Tibial nerve (tissue), 3 donors: Measurements from ENCODE around the gene HRCT1.

Source experiments
- CTCF ChIP-seq, 5 experiments: fragments of 200-600 bp in 3 of 5; fragments of 450-650 bp in 2 of 5; sonication (generic) in 3 of 5; IDR thresholded peaks; one replicate each; pipeline ENCODE4 v1.5.1; 2016 to 2019; ENCODE audit warnings: antibody characterized with exemption in 5 of 5, mild to moderate bottlenecking in 3 of 5, moderate library complexity in 2 of 5
- POLR2A ChIP-seq, 2 donors: fragments of 450-650 bp; IDR thresholded peaks; one replicate each; pipeline ENCODE4 v1.6.1; 2017; ENCODE audit warnings: antibody characterized with exemption in 2 of 2, mild to moderate bottlenecking in 2 of 2, moderate library complexity in 2 of 2

- TF ChIP-seq CTCF (IDR thresholded peaks at IDR 0.05), result no peak
- no peak for TF ChIP-seq POLR2A (IDR thresholded peaks at IDR 0.05)
Measured at GRCh38 chr9:35918780-35919179, 12.8 kb downstream of the HRCT1 start.
